HL-60 (cell line): ENCODE measurements around the gene ANKRD34A.

Experiments
- DNase-seq, 2 experiments: peaks; one replicate each; pipeline ENCODE4 v3.0.0-alpha.2; 2010 to 2020; ENCODE audit warnings: low read depth in 1 of 2, low spot score in 1 of 2
- H3K27ac ChIP-seq: fragments of 250-450 bp; sonication (Bioruptor Pico); replicated peaks from 2 replicates; pipeline ENCODE4 v1.5.1; 2020; ENCODE audit warnings: mild to moderate bottlenecking, moderate library complexity
- H3K27me3 ChIP-seq: fragments of 250-450 bp; sonication (Bioruptor Pico); 2 replicates; pipeline ENCODE4 v1.5.1; 2021; ENCODE audit warnings: mild to moderate bottlenecking, moderate library complexity; ENCODE audit not compliant: insufficient read depth, poor library complexity, severe bottlenecking
- H3K4me3 ChIP-seq: replicated peaks from 2 replicates; pipeline ENCODE4 v1.5.1; 2011; ENCODE audit warnings: mild to moderate bottlenecking, control low read depth, low read length; ENCODE audit not compliant: insufficient read depth
- CTCF ChIP-seq: IDR thresholded peaks from one replicate; pipeline ENCODE4 v1.5.1; 2011; ENCODE audit warnings: low read length, control low read depth, inconsistent platforms; ENCODE audit not compliant: insufficient read depth
- GABPA ChIP-seq: IDR thresholded peaks from 2 replicates; pipeline ENCODE4 v1.6.1; 2012; ENCODE audit warnings: low read depth
- POLR2AphosphoS5 ChIP-seq: IDR thresholded peaks from 2 replicates; pipeline ENCODE4 v1.6.1; 2012; ENCODE audit warnings: low read depth
- REST ChIP-seq: IDR thresholded peaks from 2 replicates; pipeline ENCODE4 v1.6.1; 2012; ENCODE audit warnings: low read depth; ENCODE audit not compliant: insufficient replicate concordance
- SPI1 ChIP-seq: IDR thresholded peaks from 2 replicates; pipeline ENCODE4 v1.6.1; 2012; ENCODE audit warnings: low read depth, mild to moderate bottlenecking, borderline replicate concordance

ANKRD34A gene

GRCh38 chr1:145993618-145994390, 29.4 kb upstream of the ANKRD34A start:
- H3K27ac ChIP-seq = peak overlapping the region; percentile 25; the same call in 1 of the 2 replicates
- H3K27me3 ChIP-seq = no peaks in the 10 kb centered on the region
- H3K4me3 ChIP-seq = peak overlapping the region; percentile 71
- TF ChIP-seq GABPA (no peak), SPI1 (no peak), CTCF (no peak), POLR2AphosphoS5 (peak; percentile 44; the same call in 1 of the 2 replicates)
- DNase-seq = no peak

GRCh38 chr1:145992958-145993617, 28.7 kb upstream of the ANKRD34A start:
- TF ChIP-seq GABPA (no peak), POLR2AphosphoS5 (no peak), REST (no peak), CTCF (no peak), SPI1 (no peak)
- no peak overlapping the region; the same call in 1 of the 2 replicates for H3K4me3 ChIP-seq
- DNase-seq = no peak
- no peak overlapping the region for H3K27ac ChIP-seq
- no peaks in the 10 kb centered on the region for H3K27me3 ChIP-seq

GRCh38 chr1:145992502-145992936, 28.1 kb upstream of the ANKRD34A start:
- TF ChIP-seq POLR2AphosphoS5 (peak; percentile 40; the same call in 1 of the 2 replicates), REST (no peak)
- no peak for DNase-seq
- Histone ChIP-seq H3K27ac (no peak overlapping the region), H3K27me3 (no peaks in the 10 kb centered on the region), H3K4me3 (no peak overlapping the region)

- peak in 1 of 2 experiments; percentile 30 for DNase-seq
- Histone ChIP-seq H3K27ac (no peak overlapping the region), H3K4me3 (no peak overlapping the region), H3K27me3 (no peaks in the 10 kb centered on the region)
- TF ChIP-seq SPI1 = peak; percentile 25; the same call in 1 of the 2 replicates
- peak; percentile 96 for TF ChIP-seq POLR2AphosphoS5
- no peak for TF ChIP-seq GABPA
- TF ChIP-seq REST = no peak
Measured at GRCh38 chr1:145991735-145992412, 27.5 kb upstream of the ANKRD34A start.
